Memory B cell (primary cell): ENCODE results near the gene HDLBP.

Source experiments
- ATAC-seq: fragments of 150-1000 bp; cut with Tn5 transposase; 2 replicates; pipeline ENCODE4 v1.10.0; 2021; ENCODE audit warnings: low read depth, mild to moderate bottlenecking, moderate library complexity
- DNase-seq, 2 donors: peaks; one replicate each; pipeline ENCODE4 v3.0.0; 2022; ENCODE audit warnings: low spot score in 2 of 2
- H3K27ac Mint-ChIP-seq: one replicate; pipeline ENCODE4 v1.8.0; 2022; ENCODE audit warnings: mild to moderate bottlenecking, moderate library complexity, mixed read lengths
- H3K27me3 Mint-ChIP-seq: one replicate; pipeline ENCODE4 v1.8.0; 2022; ENCODE audit warnings: mixed read lengths
- H3K36me3 Mint-ChIP-seq: one replicate; pipeline ENCODE4 v1.8.0; 2022; ENCODE audit warnings: mild to moderate bottlenecking, mixed read lengths
- H3K4me1 Mint-ChIP-seq: one replicate; pipeline ENCODE4 v1.8.0; 2022; ENCODE audit warnings: mixed read lengths
- H3K4me3 Mint-ChIP-seq: one replicate; pipeline ENCODE4 v1.8.0; 2022; ENCODE audit warnings: mild to moderate bottlenecking, moderate library complexity, mixed read lengths
- H3K9me3 Mint-ChIP-seq: one replicate; pipeline ENCODE4 v1.8.0; 2022; ENCODE audit warnings: mixed read lengths

HDLBP gene

GRCh38 chr2:241234066-241234790, 81.2 kb downstream of the HDLBP start:
- Mint-ChIP-seq H3K27me3 (no peaks in the 10 kb centered on the region), H3K36me3 (peaks cover 59% of the 10 kb centered on the region), H3K4me3 (no peak overlapping the region), H3K9me3 (no peaks in the 10 kb centered on the region), H3K27ac (no peak overlapping the region), H3K4me1 (no peaks in the 10 kb centered on the region)
- DNase-seq (no peak), ATAC-seq (no peak)

DNA sequence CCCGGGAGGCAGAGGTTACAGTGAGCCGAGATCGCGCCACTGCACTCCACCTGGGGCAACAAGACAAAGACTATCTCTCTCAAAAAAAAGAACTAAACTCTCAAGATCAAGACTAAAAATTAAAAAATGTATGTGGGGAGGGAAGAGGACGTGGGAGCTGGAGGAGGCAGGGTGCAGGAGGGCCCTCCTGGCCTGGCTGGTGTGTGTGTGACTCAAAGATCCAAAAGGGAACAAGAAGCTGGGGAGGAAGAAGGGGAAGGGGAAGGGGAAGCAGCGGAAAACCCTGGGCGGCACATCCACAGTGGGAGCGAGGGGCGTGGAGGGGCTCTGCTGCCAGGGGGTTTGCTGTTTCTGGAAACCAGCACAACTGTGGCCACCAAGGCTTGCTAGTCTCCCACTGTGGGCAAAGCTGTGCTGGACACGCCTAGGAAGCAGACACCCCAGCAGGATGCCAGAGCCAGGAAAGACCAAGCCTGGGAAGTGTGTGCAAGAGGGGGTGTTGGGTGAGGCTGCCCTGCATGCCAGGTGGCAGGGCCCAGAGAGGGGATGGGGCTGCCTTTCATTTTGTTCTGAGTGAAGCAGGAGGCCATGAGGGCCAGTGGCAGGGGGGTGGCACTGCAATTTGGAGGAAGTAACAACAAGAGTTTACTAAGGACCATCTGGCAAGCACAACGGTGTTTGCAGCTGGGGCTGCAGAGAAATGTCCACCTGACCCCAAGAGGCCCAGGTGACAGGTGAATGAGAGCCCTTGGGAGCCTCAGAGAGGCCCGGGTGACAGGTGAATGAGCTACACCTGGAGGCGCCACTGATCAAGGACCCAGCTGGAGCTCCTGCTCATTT, 82.5 kb downstream of the HDLBP start:
- ATAC-seq (no peak), DNase-seq (no peak)
- no peaks in the 10 kb centered on the region for H3K9me3 Mint-ChIP-seq
- H3K27ac Mint-ChIP-seq: no peak overlapping the region
- peaks cover 61% of the 10 kb centered on the region for H3K36me3 Mint-ChIP-seq
- H3K27me3 Mint-ChIP-seq: no peaks in the 10 kb centered on the region
- no peak overlapping the region for H3K4me3 Mint-ChIP-seq
- H3K4me1 Mint-ChIP-seq: no peaks in the 10 kb centered on the region

- Mint-ChIP-seq H3K9me3 (no peaks in the 10 kb centered on the region), H3K36me3 (peaks cover 53% of the 10 kb centered on the region), H3K4me1 (no peaks in the 10 kb centered on the region)
Measured at GRCh38 chr2:241230435-241230834, 85.0 kb downstream of the HDLBP start.

DNA sequence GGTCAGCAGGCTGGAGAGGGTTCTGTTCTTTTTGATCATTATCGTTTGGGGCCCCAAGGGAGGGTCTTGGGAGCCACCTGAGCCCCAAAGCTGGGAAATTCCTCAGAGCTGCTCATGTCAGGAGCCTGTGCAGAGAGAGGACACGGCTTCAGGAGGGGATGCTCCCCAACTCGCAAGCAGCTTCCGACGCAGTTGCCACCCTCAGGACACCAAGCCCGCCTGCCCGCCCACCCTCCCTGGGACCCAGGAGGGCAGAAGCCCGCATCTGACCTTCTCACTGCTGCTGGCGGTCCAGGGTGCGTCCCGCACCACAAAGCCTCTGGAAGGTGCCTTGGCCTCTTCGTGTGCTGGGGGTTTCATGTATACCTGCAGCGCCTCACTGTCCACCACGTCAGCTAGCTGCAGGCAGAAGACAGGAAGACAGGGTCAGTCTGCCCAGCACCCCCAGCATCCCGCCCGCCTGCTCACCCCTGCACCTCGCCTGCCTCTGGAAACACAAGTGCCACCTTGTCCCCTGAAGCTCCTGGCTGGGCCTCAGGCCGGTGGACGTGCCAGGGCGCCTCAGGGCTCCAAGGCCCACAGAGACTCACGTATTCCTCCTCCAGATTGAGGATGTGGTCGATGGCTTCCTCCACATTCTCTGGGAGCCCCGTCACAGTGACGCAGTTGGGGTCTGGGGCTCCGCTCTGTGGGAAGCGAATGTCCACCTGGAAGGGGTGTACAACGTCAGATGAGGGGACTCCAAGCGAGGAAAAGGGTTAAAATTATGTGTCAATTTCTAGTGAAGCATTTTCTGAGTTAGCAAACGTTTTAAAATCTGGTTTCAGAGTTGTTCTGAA, 85.7 kb downstream of the HDLBP start:
- ATAC-seq: no peak
- Mint-ChIP-seq H3K4me3 (no peak overlapping the region), H3K27ac (no peak overlapping the region)

More at GRCh38 chr2:241230435-241230834, 85.0 kb downstream of the HDLBP start:
- DNase-seq (no peak), ATAC-seq (no peak)
- no peak overlapping the region for H3K4me3 Mint-ChIP-seq
- no peaks in the 10 kb centered on the region for H3K27me3 Mint-ChIP-seq
- no peak overlapping the region for H3K27ac Mint-ChIP-seq

GRCh38 chr2:241228860-241229516, 86.5 kb downstream of the HDLBP start:
- peaks cover 6% of the 10 kb centered on the region for H3K4me1 Mint-ChIP-seq
- DNase-seq (no peak), ATAC-seq (no peak)
- H3K36me3 Mint-ChIP-seq: peaks cover 49% of the 10 kb centered on the region
- no peaks in the 10 kb centered on the region for H3K9me3 Mint-ChIP-seq
- no peak overlapping the region for H3K4me3 Mint-ChIP-seq
- H3K27ac Mint-ChIP-seq: no peak overlapping the region
- H3K27me3 Mint-ChIP-seq: no peaks in the 10 kb centered on the region

More for the DNA sequence above, 85.7 kb downstream of the HDLBP start:
- Mint-ChIP-seq H3K36me3 (peaks cover 50% of the 10 kb centered on the region), H3K9me3 (no peaks in the 10 kb centered on the region), H3K4me1 (no peaks in the 10 kb centered on the region), H3K27me3 (no peaks in the 10 kb centered on the region)
- DNase-seq: no peak

DNA sequence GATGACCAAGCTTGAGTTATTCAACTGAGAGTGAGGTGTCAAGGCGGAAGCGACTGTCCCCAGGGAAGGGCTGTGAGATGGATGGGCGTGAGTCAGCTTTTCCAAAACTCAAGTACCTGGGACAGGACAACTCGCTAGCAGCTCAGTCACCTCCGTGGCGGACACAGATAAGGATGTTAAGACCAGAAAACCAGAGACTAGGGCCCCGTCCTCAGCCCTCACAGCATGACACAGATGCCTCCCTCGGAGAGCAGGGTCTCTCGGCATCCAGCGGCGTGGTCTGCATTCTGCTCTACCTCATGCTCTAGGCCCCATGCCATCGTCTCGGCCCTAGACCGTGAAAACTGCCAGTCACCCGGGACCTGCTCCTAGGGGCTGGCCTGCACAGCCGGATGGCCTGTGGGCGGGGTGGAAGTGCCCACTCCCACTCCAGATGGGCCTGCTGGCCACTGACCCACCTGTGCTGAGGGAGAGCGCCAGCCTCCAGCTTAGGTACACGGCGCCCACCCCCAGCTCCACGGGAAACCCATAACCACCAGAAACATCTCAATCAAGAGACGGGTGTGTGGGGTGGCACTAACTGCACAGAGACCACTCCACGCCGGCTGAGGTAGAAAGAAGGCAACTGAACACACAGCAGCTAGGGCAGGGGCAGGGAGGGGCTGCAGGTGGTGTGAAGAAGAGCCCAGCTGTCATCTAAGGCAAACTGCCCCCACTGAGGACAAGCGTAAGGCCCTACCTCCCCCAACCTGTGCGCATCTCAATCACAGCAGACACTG, 87.2 kb downstream of the HDLBP start:
- Mint-ChIP-seq H3K9me3 (no peaks in the 10 kb centered on the region), H3K4me3 (no peak overlapping the region), H3K36me3 (peaks cover 45% of the 10 kb centered on the region), H3K27ac (no peak overlapping the region), H3K27me3 (no peaks in the 10 kb centered on the region), H3K4me1 (peaks cover 9% of the 10 kb centered on the region)
- no peak for ATAC-seq
- DNase-seq: no peak

- peaks cover 12% of the 10 kb centered on the region for H3K4me1 Mint-ChIP-seq
- H3K4me3 Mint-ChIP-seq: no peak overlapping the region
- no peaks in the 10 kb centered on the region for H3K27me3 Mint-ChIP-seq
- H3K9me3 Mint-ChIP-seq: no peaks in the 10 kb centered on the region
- H3K36me3 Mint-ChIP-seq: peaks cover 39% of the 10 kb centered on the region
- ATAC-seq (no peak), DNase-seq (no peak)
- H3K27ac Mint-ChIP-seq: no peak overlapping the region
Measured at GRCh38 chr2:241227594-241227993, 87.9 kb downstream of the HDLBP start.

DNA sequence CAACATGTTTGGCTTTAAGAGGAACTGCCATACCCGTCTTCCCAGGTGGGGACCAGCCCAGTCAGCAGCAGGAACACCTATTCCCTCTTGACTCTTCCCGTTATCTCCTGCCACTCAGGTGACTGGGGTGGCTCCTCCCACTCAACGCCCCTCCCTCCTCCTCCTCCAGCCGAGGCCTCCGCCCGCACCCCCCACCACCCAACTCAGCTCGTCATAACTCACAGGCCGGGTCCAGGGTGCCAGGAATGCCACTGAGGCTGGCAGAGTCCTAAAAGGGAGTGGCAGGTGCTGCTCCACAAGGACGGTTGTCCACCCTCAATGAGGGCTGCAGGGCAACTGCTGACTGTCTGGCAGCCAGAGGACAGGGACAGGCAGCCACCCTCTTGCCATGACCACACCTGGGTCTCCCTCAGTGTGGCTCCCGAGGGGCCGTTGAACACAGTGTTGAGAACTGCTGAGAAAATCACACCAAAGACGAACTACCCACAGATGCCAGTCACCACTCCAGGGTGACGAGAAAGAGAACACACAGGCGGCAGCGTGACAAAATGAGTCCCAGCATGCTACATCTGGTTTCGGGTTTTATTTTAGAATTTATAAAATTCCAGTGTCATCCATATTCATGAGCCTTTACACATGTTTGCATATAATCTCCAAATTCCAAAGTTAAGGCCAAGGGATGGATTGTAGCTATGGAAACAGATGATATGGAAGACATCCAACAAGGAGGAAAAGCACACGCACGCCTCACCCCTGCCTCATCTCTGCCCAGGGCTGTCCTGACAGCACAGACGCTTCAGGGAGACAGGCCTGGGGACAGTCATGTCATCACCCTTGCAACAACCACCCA, 88.5 kb downstream of the HDLBP start:
- H3K4me3 Mint-ChIP-seq: no peak overlapping the region
- no peak for ATAC-seq
- H3K36me3 Mint-ChIP-seq: peaks cover 38% of the 10 kb centered on the region
- peaks cover 12% of the 10 kb centered on the region for H3K4me1 Mint-ChIP-seq
- no peak for DNase-seq
- H3K27ac Mint-ChIP-seq: no peak overlapping the region
- no peaks in the 10 kb centered on the region for H3K9me3 Mint-ChIP-seq
- H3K27me3 Mint-ChIP-seq: no peaks in the 10 kb centered on the region

GRCh38 chr2:241225983-241226382, 89.5 kb downstream of the HDLBP start:
- H3K27me3 Mint-ChIP-seq: no peaks in the 10 kb centered on the region
- ATAC-seq (no peak), DNase-seq (no peak)
- H3K36me3 Mint-ChIP-seq: peaks cover 32% of the 10 kb centered on the region
- no peaks in the 10 kb centered on the region for H3K9me3 Mint-ChIP-seq
- no peak overlapping the region for H3K27ac Mint-ChIP-seq
- peaks cover 12% of the 10 kb centered on the region for H3K4me1 Mint-ChIP-seq
- no peak overlapping the region for H3K4me3 Mint-ChIP-seq

- H3K27ac Mint-ChIP-seq: no peak overlapping the region
- no peak for DNase-seq
- H3K9me3 Mint-ChIP-seq: no peaks in the 10 kb centered on the region
- H3K36me3 Mint-ChIP-seq: peaks cover 29% of the 10 kb centered on the region
- H3K4me1 Mint-ChIP-seq: peaks cover 12% of the 10 kb centered on the region
- no peak overlapping the region for H3K4me3 Mint-ChIP-seq
- H3K27me3 Mint-ChIP-seq: no peaks in the 10 kb centered on the region
- no peak for ATAC-seq
Measured at GRCh38 chr2:241225545-241225944, 89.9 kb downstream of the HDLBP start.

- H3K36me3 Mint-ChIP-seq: peaks cover 24% of the 10 kb centered on the region
- H3K27me3 Mint-ChIP-seq: no peaks in the 10 kb centered on the region
- peak overlapping the region; percentile 22 for H3K27ac Mint-ChIP-seq
- no peak for ATAC-seq
- H3K4me1 Mint-ChIP-seq: peaks cover 12% of the 10 kb centered on the region
- no peak overlapping the region for H3K4me3 Mint-ChIP-seq
- DNase-seq: no peak
- H3K9me3 Mint-ChIP-seq: no peaks in the 10 kb centered on the region
Measured at GRCh38 chr2:241224851-241225438, 90.5 kb downstream of the HDLBP start.
